IPS-18a (cell line): Measurements from ENCODE around the gene SYCP3.
"Not testable (repeated sequence)": the region's sequence is repeated elsewhere in the genome, so short reads cannot be mapped to it uniquely, and the experiment has no call there.

ENCODE experiments used
- H3K27ac ChIP-seq: one replicate; pipeline ENCODE4 v1.5.1; 2013; ENCODE audit warnings: low read length
- H3K27me3 ChIP-seq: one replicate; pipeline ENCODE4 v1.6.1; 2013; ENCODE audit warnings: mild to moderate bottlenecking, low read length; ENCODE audit not compliant: control insufficient read depth, insufficient read depth
- H3K36me3 ChIP-seq: one replicate; pipeline ENCODE4 v1.6.1; 2013; ENCODE audit warnings: low read depth, low read length; ENCODE audit not compliant: control insufficient read depth
- H3K4me1 ChIP-seq: one replicate; pipeline ENCODE4 v1.6.1; 2013; ENCODE audit warnings: low read depth, low read length; ENCODE audit not compliant: control insufficient read depth
- H3K4me3 ChIP-seq: one replicate; pipeline ENCODE4 v1.5.1; 2013; ENCODE audit warnings: low read length
- H3K9ac ChIP-seq: one replicate; pipeline ENCODE4 v1.6.1; 2013; ENCODE audit warnings: mild to moderate bottlenecking, low read length, moderate library complexity
- H3K9me3 ChIP-seq: one replicate; pipeline ENCODE4 v1.6.1; 2013; ENCODE audit warnings: low read depth, low read length; ENCODE audit not compliant: control insufficient read depth

The SYCP3 gene

GRCh38 chr12:101734482-101734881, 4.8 kb downstream of the SYCP3 start:
- not testable (repeated sequence) for H3K36me3 ChIP-seq, H3K27ac ChIP-seq, H3K4me3 ChIP-seq, H3K4me1 ChIP-seq, H3K9me3 ChIP-seq, H3K27me3 ChIP-seq, H3K9ac ChIP-seq

- H3K4me1 ChIP-seq, result no peaks in the 10 kb centered on the region
- H3K9ac ChIP-seq, result no peak overlapping the region
- H3K4me3 ChIP-seq, result no peak overlapping the region
- no peaks in the 10 kb centered on the region for H3K27me3 ChIP-seq
- no peak overlapping the region for H3K27ac ChIP-seq
- H3K36me3 ChIP-seq, result no peaks in the 10 kb centered on the region
- H3K9me3 ChIP-seq, result no peaks in the 10 kb centered on the region
Observed at GRCh38 chr12:101733166-101733565, 6.1 kb downstream of the SYCP3 start.

GRCh38 chr12:101732318-101732717, 6.9 kb downstream of the SYCP3 start:
- Histone ChIP-seq H3K4me1 (no peaks in the 10 kb centered on the region), H3K27me3 (no peaks in the 10 kb centered on the region), H3K27ac (no peak overlapping the region), H3K4me3 (no peak overlapping the region), H3K9me3 (no peaks in the 10 kb centered on the region), H3K36me3 (no peaks in the 10 kb centered on the region), H3K9ac (no peak overlapping the region)

- no peaks in the 10 kb centered on the region for H3K4me1 ChIP-seq
- H3K27ac ChIP-seq, result no peak overlapping the region
- no peaks in the 10 kb centered on the region for H3K27me3 ChIP-seq
- H3K4me3 ChIP-seq, result no peak overlapping the region
- H3K36me3 ChIP-seq, result peaks cover 6% of the 10 kb centered on the region
- no peaks in the 10 kb centered on the region for H3K9me3 ChIP-seq
- no peak overlapping the region for H3K9ac ChIP-seq
Observed at GRCh38 chr12:101729842-101730241, 9.4 kb downstream of the SYCP3 start.

- no peaks in the 10 kb centered on the region for H3K9me3 ChIP-seq
- no peak overlapping the region for H3K4me3 ChIP-seq
- H3K4me1 ChIP-seq, result no peaks in the 10 kb centered on the region
- H3K27me3 ChIP-seq, result no peaks in the 10 kb centered on the region
- H3K36me3 ChIP-seq, result peaks cover 8% of the 10 kb centered on the region
- H3K9ac ChIP-seq, result no peak overlapping the region
- H3K27ac ChIP-seq, result no peak overlapping the region
Observed at GRCh38 chr12:101727098-101727497, 12.2 kb downstream of the SYCP3 start.

GRCh38 chr12:101722392-101722791, 16.9 kb downstream of the SYCP3 start:
- H3K9me3 ChIP-seq, result no peaks in the 10 kb centered on the region
- no peak overlapping the region for H3K27ac ChIP-seq

GRCh38 chr12:101720118-101720517, 19.1 kb downstream of the SYCP3 start:
- H3K4me1 ChIP-seq, result no peaks in the 10 kb centered on the region
- peaks cover 3% of the 10 kb centered on the region for H3K36me3 ChIP-seq
- no peak overlapping the region for H3K4me3 ChIP-seq
- H3K9ac ChIP-seq, result no peak overlapping the region
- H3K27ac ChIP-seq, result no peak overlapping the region
- H3K9me3 ChIP-seq, result no peaks in the 10 kb centered on the region
- no peaks in the 10 kb centered on the region for H3K27me3 ChIP-seq

More at GRCh38 chr12:101722392-101722791, 16.9 kb downstream of the SYCP3 start:
- no peaks in the 10 kb centered on the region for H3K27me3 ChIP-seq
- no peaks in the 10 kb centered on the region for H3K4me1 ChIP-seq
- H3K9ac ChIP-seq, result no peak overlapping the region
- peaks cover 8% of the 10 kb centered on the region for H3K36me3 ChIP-seq
- H3K4me3 ChIP-seq, result no peak overlapping the region

- H3K27me3 ChIP-seq, result no peaks in the 10 kb centered on the region
- H3K27ac ChIP-seq, result no peak overlapping the region
- H3K4me3 ChIP-seq, result no peak overlapping the region
- no peaks in the 10 kb centered on the region for H3K36me3 ChIP-seq
- H3K9me3 ChIP-seq, result no peaks in the 10 kb centered on the region
- H3K4me1 ChIP-seq, result no peaks in the 10 kb centered on the region
- H3K9ac ChIP-seq, result no peak overlapping the region
Observed at GRCh38 chr12:101719566-101719965, 19.7 kb downstream of the SYCP3 start.

GRCh38 chr12:101714877-101715444, 24.3 kb downstream of the SYCP3 start:
- no peak overlapping the region for H3K4me3 ChIP-seq
- H3K27ac ChIP-seq, result no peak overlapping the region
- H3K27me3 ChIP-seq, result no peaks in the 10 kb centered on the region
- H3K9ac ChIP-seq, result no peak overlapping the region
- H3K4me1 ChIP-seq, result no peaks in the 10 kb centered on the region
- H3K36me3 ChIP-seq, result no peaks in the 10 kb centered on the region
- no peaks in the 10 kb centered on the region for H3K9me3 ChIP-seq

- Histone ChIP-seq H3K27me3 (no peaks in the 10 kb centered on the region), H3K36me3 (no peaks in the 10 kb centered on the region), H3K9ac (no peak overlapping the region), H3K27ac (no peak overlapping the region), H3K4me3 (no peak overlapping the region), H3K9me3 (no peaks in the 10 kb centered on the region), H3K4me1 (no peaks in the 10 kb centered on the region)
Observed at GRCh38 chr12:101713930-101714329, 25.3 kb downstream of the SYCP3 start.

GRCh38 chr12:101713059-101713682, 26.1 kb downstream of the SYCP3 start:
- no peaks in the 10 kb centered on the region for H3K9me3 ChIP-seq
- no peak overlapping the region for H3K27ac ChIP-seq
- no peaks in the 10 kb centered on the region for H3K27me3 ChIP-seq
- no peaks in the 10 kb centered on the region for H3K4me1 ChIP-seq
- no peak overlapping the region for H3K9ac ChIP-seq
- no peaks in the 10 kb centered on the region for H3K36me3 ChIP-seq
- H3K4me3 ChIP-seq, result no peak overlapping the region

- H3K4me3 ChIP-seq, result no peak overlapping the region
- no peaks in the 10 kb centered on the region for H3K36me3 ChIP-seq
- no peaks in the 10 kb centered on the region for H3K4me1 ChIP-seq
- no peak overlapping the region for H3K9ac ChIP-seq
- H3K9me3 ChIP-seq, result no peaks in the 10 kb centered on the region
- no peak overlapping the region for H3K27ac ChIP-seq
- H3K27me3 ChIP-seq, result no peaks in the 10 kb centered on the region
Observed at GRCh38 chr12:101710288-101710687, 29.0 kb downstream of the SYCP3 start.
